HG03457 (cell line): ENCODE measurements around the gene CCDC63.

Experiments used
- ATAC-seq: cut with Tn5 transposase; IDR thresholded peaks from one replicate; pipeline ENCODE4 v1.9.1; 2021; ENCODE audit warnings: moderate number of reproducible peaks; ENCODE audit not compliant: unreplicated experiment

Gene CCDC63

GRCh38 chr12:110920324-110920910, 73.6 kb downstream of the CCDC63 start, which contains the start of gene MYL2:
Gene MYL2 (minus strand): TSS chr12:110920579. CDS start chr12:110920529, 50 bp downstream.
- no peak for ATAC-seq

- ATAC-seq: no peak
Measured at GRCh38 chr12:110921262-110921661, 74.5 kb downstream of the CCDC63 start.

GRCh38 chr12:110922652-110923051, 75.9 kb downstream of the CCDC63 start:
- no peak for ATAC-seq

GRCh38 chr12:110923192-110923591, 76.4 kb downstream of the CCDC63 start:
- no peak for ATAC-seq

- ATAC-seq: no peak
Measured at GRCh38 chr12:110923692-110924334, 77.0 kb downstream of the CCDC63 start.

- no peak for ATAC-seq
Measured at GRCh38 chr12:110927546-110927945, 80.8 kb downstream of the CCDC63 start.

- no peak for ATAC-seq
Measured at GRCh38 chr12:110928700-110929099, 81.9 kb downstream of the CCDC63 start.

- ATAC-seq: no peak
Measured at GRCh38 chr12:110929818-110930217, 83.0 kb downstream of the CCDC63 start.

- ATAC-seq: no peak
Measured at GRCh38 chr12:110930348-110931314, 83.8 kb downstream of the CCDC63 start.

- ATAC-seq: no peak
Measured at GRCh38 chr12:110931315-110931728, 84.5 kb downstream of the CCDC63 start.

GRCh38 chr12:110932046-110932445, 85.3 kb downstream of the CCDC63 start:
- no peak for ATAC-seq

- no peak for ATAC-seq
Measured at GRCh38 chr12:110933326-110933974, 86.7 kb downstream of the CCDC63 start.

- ATAC-seq: no peak
Measured at GRCh38 chr12:110934093-110934852, 87.5 kb downstream of the CCDC63 start.

GRCh38 chr12:110935588-110935987, 88.8 kb downstream of the CCDC63 start:
- no peak for ATAC-seq

GRCh38 chr12:110936367-110937103, 89.7 kb downstream of the CCDC63 start:
- ATAC-seq: no peak

GRCh38 chr12:110937104-110937641, 90.4 kb downstream of the CCDC63 start:
- ATAC-seq: no peak

GRCh38 chr12:110940296-110940695, 93.5 kb downstream of the CCDC63 start:
- ATAC-seq: no peak

- ATAC-seq: no peak
Measured at GRCh38 chr12:110940933-110941332, 94.1 kb downstream of the CCDC63 start.

GRCh38 chr12:110941391-110941790, 94.6 kb downstream of the CCDC63 start:
- ATAC-seq: no peak
